Measurements from ENCODE around the gene STARD3.

STARD3 gene

DNA sequence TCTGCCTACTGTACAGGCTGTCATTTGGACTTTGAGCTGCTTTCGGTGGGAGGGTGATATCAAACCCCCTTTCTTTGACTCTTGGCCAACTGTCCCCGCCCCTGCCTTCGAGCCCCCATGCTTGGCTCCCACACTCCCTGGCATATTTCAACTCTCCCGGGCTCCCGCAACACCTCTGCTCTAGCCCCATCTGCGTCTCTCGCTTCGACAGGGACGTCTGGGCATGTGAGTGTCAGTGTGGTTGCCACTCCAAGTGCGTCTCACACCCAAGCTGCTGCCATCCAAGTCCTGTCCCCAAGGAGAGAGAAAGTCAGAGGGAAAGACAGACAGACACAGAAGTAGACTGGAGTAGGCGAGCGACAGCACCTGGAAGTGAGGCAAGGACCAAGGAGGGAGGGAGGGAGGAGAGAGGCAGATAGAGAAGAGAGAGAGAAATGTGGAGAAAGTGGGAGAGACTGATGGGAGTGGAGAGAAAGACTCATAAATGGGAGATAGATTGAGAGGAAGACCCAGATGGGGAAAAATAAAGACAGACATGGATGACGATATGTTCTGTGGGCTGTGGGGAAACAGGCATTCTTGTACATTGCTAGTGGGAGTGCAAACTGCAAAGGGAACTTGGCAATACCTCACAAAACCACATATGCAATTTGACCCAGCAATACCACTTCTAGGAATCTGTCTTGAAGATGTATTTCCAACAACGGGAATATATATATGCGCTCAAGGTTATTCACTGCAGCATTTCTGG is 11.8 kb downstream of the STARD3 start:
- Histone ChIP-seq H3K4me3 (ENCODE audit: low read length) (no peak overlapping the region), H3K4me1 (ENCODE audit: control insufficient read depth, insufficient read depth, low read length) (peaks cover under 1% of the 10 kb centered on the region), H3K27me3 (ENCODE audit: control insufficient read depth, insufficient read depth, low read length) (no peaks in the 10 kb centered on the region), H3K9ac (ENCODE audit: low read depth, low read length) (no peak overlapping the region), H3K4me2 (ENCODE audit: low read length) (no peak overlapping the region), H3K36me3 (ENCODE audit: insufficient read depth, low read length) (peaks cover 2% of the 10 kb centered on the region), H3K9me3 (replicated peaks; ENCODE audit: low read length) (no peaks in the 10 kb centered on the region)

DNA sequence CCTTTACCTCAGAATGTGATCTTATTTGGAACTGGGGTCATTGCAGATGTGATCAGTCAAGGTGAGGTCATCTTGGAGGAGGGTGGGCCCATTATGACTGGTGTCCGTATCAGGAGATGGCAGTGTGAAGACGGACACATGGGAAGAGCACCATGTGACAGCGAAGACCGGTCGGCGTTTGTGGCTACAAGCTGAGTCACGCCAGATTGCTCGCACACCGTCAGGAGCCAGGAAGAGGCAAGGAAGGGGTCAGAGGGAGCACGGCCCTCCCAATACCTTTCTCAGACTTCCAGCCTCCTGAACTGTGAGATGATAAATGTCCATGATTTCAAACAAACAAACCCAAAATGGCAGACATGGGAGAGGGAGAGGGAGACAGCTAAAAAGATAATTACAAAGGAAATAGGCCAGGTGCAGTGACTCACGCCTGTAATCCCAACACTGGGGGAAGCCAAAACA is 13.2 kb downstream of the STARD3 start:
- Histone ChIP-seq H3K4me3 (ENCODE audit: low read length) (no peak overlapping the region), H3K4me2 (ENCODE audit: low read length) (no peak overlapping the region), H3K9ac (ENCODE audit: low read depth, low read length) (no peak overlapping the region), H3K9me3 (replicated peaks; ENCODE audit: low read length) (no peaks in the 10 kb centered on the region), H3K36me3 (ENCODE audit: insufficient read depth, low read length) (peaks cover 6% of the 10 kb centered on the region), H3K4me1 (ENCODE audit: control insufficient read depth, insufficient read depth, low read length) (no peaks in the 10 kb centered on the region), H3K27me3 (ENCODE audit: control insufficient read depth, insufficient read depth, low read length) (no peaks in the 10 kb centered on the region)

GRCh38 chr17:39651923-39652586 is 15.1 kb downstream of the STARD3 start:
- no peak overlapping the region for H3K4me2 ChIP-seq (ENCODE audit: low read length)
- H3K27me3 ChIP-seq (ENCODE audit: control insufficient read depth, insufficient read depth, low read length) = no peaks in the 10 kb centered on the region
- H3K4me3 ChIP-seq (ENCODE audit: low read length) = no peak overlapping the region
- no peak overlapping the region for H3K9ac ChIP-seq (ENCODE audit: low read depth, low read length)
- H3K4me1 ChIP-seq (ENCODE audit: control insufficient read depth, insufficient read depth, low read length) = no peaks in the 10 kb centered on the region
- no peaks in the 10 kb centered on the region for H3K9me3 ChIP-seq (replicated peaks; ENCODE audit: low read length)
- peaks cover 6% of the 10 kb centered on the region for H3K36me3 ChIP-seq (ENCODE audit: insufficient read depth, low read length)

DNA sequence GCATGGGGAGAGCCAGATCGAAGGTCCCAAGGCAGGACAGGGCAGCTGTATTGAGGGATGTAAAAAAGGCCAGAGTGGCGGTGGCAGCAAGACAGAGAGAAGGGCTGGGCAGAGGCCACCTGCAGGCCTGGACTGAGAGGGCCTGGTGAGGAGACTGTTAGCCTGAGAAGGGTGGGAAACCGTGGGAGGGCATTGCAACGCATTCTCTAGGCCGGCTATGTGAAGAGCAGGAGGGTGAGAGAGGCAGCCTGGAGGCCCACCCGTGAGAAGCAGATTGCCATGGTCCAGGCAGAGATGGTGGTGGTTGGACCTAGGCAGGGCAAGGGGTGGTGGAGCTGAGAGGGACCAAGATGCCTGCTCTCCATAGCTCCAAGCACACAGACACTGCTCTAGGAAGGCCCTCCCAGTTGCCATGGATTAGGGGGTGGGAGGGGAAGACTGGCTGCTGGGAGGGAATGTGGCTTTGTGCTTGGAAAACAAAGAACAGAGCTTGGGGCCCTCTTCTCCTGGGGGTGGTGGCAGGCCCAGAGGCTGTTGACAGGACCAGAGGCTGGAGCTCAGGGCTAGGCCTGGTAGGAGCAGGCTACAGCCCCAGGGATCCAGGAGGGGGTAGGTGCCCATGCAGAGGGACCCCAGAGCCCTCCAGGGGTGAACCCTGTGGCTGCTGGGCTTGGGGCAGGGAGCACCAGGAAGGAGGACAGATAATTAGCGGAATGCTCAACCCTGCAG is 15.8 kb downstream of the STARD3 start:
- Histone ChIP-seq H3K4me1 (ENCODE audit: control insufficient read depth, insufficient read depth, low read length) (no peaks in the 10 kb centered on the region), H3K9me3 (replicated peaks; ENCODE audit: low read length) (no peaks in the 10 kb centered on the region), H3K4me2 (ENCODE audit: low read length) (no peak overlapping the region), H3K27me3 (ENCODE audit: control insufficient read depth, insufficient read depth, low read length) (no peaks in the 10 kb centered on the region), H3K9ac (ENCODE audit: low read depth, low read length) (no peak overlapping the region), H3K36me3 (ENCODE audit: insufficient read depth, low read length) (peaks cover 9% of the 10 kb centered on the region), H3K4me3 (ENCODE audit: low read length) (no peak overlapping the region)

- Histone ChIP-seq H3K4me2 (ENCODE audit: low read length) (no peak overlapping the region), H3K9ac (ENCODE audit: low read depth, low read length) (no peak overlapping the region), H3K4me1 (ENCODE audit: control insufficient read depth, insufficient read depth, low read length) (no peaks in the 10 kb centered on the region), H3K4me3 (ENCODE audit: low read length) (no peak overlapping the region), H3K36me3 (ENCODE audit: insufficient read depth, low read length) (peaks cover 14% of the 10 kb centered on the region), H3K9me3 (replicated peaks; ENCODE audit: low read length) (no peaks in the 10 kb centered on the region), H3K27me3 (ENCODE audit: control insufficient read depth, insufficient read depth, low read length) (no peaks in the 10 kb centered on the region)
Observed at GRCh38 chr17:39653316-39653661, 16.3 kb downstream of the STARD3 start.

DNA sequence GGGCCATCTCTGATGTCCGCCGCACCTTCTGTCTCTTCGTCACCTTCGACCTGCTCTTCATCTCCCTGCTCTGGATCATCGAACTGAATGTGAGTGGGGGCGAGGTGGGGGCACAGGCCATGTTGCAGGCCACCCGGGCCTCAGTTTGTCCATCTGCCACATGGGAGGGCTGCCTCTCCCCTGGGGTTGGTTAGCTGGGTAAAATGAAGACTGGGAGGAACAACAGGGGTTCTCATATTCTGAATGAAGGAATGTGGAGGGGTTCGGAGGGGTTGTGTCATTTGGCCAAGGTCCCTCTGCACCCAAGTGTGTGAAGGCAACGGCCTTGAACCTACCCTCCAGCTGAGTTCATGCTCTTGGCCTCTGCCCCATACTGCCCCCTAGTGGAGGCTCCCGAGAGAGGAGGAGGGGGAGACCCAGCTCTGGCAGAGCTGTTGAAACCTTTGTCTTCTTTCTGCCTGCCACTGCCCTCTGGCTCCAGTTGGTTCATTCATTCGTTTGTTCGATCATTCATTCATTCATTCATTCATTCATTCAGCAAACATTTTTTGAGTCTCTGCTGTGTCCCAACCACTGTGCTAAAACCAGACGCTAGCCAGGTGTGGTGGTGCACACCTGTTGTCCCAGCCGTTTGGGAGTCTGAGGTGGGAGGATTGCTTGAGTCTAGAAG is 16.9 kb downstream of the STARD3 start:
- no peak overlapping the region for H3K9ac ChIP-seq (ENCODE audit: low read depth, low read length)
- H3K36me3 ChIP-seq (ENCODE audit: insufficient read depth, low read length) = peaks cover 15% of the 10 kb centered on the region
- H3K27me3 ChIP-seq (ENCODE audit: control insufficient read depth, insufficient read depth, low read length) = no peaks in the 10 kb centered on the region
- H3K9me3 ChIP-seq (replicated peaks; ENCODE audit: low read length) = no peaks in the 10 kb centered on the region
- no peak overlapping the region for H3K4me2 ChIP-seq (ENCODE audit: low read length)
- H3K4me3 ChIP-seq (ENCODE audit: low read length) = no peak overlapping the region
- H3K4me1 ChIP-seq (ENCODE audit: control insufficient read depth, insufficient read depth, low read length) = no peaks in the 10 kb centered on the region

- Histone ChIP-seq H3K36me3 (ENCODE audit: insufficient read depth, low read length) (peaks cover 16% of the 10 kb centered on the region), H3K27me3 (ENCODE audit: control insufficient read depth, insufficient read depth, low read length) (no peaks in the 10 kb centered on the region), H3K4me2 (ENCODE audit: low read length) (no peak overlapping the region), H3K4me3 (ENCODE audit: low read length) (no peak overlapping the region), H3K9ac (ENCODE audit: low read depth, low read length) (no peak overlapping the region), H3K4me1 (ENCODE audit: control insufficient read depth, insufficient read depth, low read length) (no peaks in the 10 kb centered on the region), H3K9me3 (replicated peaks; ENCODE audit: low read length) (no peaks in the 10 kb centered on the region)
Observed at GRCh38 chr17:39655105-39655504, 18.2 kb downstream of the STARD3 start.

DNA sequence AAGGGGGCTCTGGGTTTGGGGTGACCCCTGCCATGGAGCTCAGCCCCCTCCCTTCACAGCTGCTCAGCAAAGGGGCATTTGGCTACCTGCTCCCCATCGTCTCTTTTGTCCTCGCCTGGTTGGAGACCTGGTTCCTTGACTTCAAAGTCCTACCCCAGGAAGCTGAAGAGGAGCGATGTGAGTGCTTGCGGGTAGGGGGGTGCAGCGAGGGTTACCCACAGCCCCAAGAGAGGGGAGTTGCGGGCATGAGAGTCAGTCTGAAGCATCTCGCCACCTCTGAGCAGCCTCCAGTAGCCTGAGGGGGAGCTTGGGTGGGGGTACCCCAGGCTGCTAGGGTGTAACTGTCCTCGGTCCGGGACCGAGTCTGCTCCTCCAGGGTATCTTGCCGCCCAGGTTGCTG is 21.4 kb downstream of the STARD3 start:
- Histone ChIP-seq H3K4me1 (ENCODE audit: control insufficient read depth, insufficient read depth, low read length) (no peaks in the 10 kb centered on the region), H3K4me3 (ENCODE audit: low read length) (no peak overlapping the region), H3K36me3 (ENCODE audit: insufficient read depth, low read length) (peaks cover 36% of the 10 kb centered on the region), H3K9ac (ENCODE audit: low read depth, low read length) (no peak overlapping the region), H3K4me2 (ENCODE audit: low read length) (no peak overlapping the region), H3K27me3 (ENCODE audit: control insufficient read depth, insufficient read depth, low read length) (no peaks in the 10 kb centered on the region), H3K9me3 (replicated peaks; ENCODE audit: low read length) (no peaks in the 10 kb centered on the region)

DNA sequence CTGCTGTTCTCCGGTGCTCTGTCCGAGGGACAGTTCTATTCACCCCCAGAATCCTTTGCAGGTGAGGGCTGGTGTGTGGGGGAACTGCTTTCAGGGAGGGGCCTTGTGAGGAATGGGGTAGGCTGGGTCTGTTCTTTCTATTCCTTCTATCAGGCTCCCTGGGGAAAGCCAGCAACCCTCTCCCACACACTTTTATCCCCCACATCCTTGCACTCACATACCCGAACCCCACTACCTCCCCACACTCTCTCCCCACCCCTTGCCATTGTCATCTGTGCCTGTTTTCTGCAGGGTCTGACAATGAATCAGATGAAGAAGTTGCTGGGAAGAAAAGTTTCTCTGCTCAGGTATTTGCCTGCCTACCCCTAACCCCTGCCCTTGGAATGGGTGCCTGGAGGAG is 21.8 kb downstream of the STARD3 start:
- no peaks in the 10 kb centered on the region for H3K27me3 ChIP-seq (ENCODE audit: control insufficient read depth, insufficient read depth, low read length)
- peaks cover 2% of the 10 kb centered on the region for H3K4me1 ChIP-seq (ENCODE audit: control insufficient read depth, insufficient read depth, low read length)
- peaks cover 35% of the 10 kb centered on the region for H3K36me3 ChIP-seq (ENCODE audit: insufficient read depth, low read length)
- no peak overlapping the region for H3K4me3 ChIP-seq (ENCODE audit: low read length)
- H3K9me3 ChIP-seq (replicated peaks; ENCODE audit: low read length) = no peaks in the 10 kb centered on the region
- H3K9ac ChIP-seq (ENCODE audit: low read depth, low read length) = no peak overlapping the region
- no peak overlapping the region for H3K4me2 ChIP-seq (ENCODE audit: low read length)

- Histone ChIP-seq H3K4me2 (ENCODE audit: low read length) (no peak overlapping the region), H3K4me1 (ENCODE audit: control insufficient read depth, insufficient read depth, low read length) (peaks cover 5% of the 10 kb centered on the region), H3K36me3 (ENCODE audit: insufficient read depth, low read length) (peaks cover 30% of the 10 kb centered on the region), H3K27me3 (ENCODE audit: control insufficient read depth, insufficient read depth, low read length) (no peaks in the 10 kb centered on the region), H3K9me3 (replicated peaks; ENCODE audit: low read length) (no peaks in the 10 kb centered on the region), H3K4me3 (ENCODE audit: low read length) (no peak overlapping the region), H3K9ac (ENCODE audit: low read depth, low read length) (no peak overlapping the region)
Observed at GRCh38 chr17:39659279-39660010, 22.5 kb downstream of the STARD3 start.

DNA sequence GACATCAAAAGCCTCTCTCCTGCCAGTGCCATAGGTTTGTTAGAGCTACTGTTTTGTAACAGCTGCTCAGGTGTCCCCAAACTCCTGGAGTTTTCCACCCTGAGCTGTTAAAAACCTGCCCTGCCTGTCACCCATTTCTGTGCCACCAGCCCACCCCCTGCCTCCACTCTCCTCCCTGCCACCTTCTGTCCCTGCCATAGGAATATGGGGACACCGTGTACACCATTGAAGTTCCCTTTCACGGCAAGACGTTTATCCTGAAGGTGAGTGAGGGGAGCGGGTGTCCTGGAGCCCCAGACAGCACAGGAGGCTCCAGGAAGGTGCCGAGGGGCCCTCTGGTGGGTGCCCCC is 23.0 kb downstream of the STARD3 start:
- Histone ChIP-seq H3K27me3 (ENCODE audit: control insufficient read depth, insufficient read depth, low read length) (no peaks in the 10 kb centered on the region), H3K4me2 (ENCODE audit: low read length) (no peak overlapping the region), H3K4me1 (ENCODE audit: control insufficient read depth, insufficient read depth, low read length) (peaks cover 5% of the 10 kb centered on the region), H3K9ac (ENCODE audit: low read depth, low read length) (no peak overlapping the region), H3K36me3 (ENCODE audit: insufficient read depth, low read length) (peaks cover 30% of the 10 kb centered on the region), H3K4me3 (ENCODE audit: low read length) (no peak overlapping the region), H3K9me3 (replicated peaks; ENCODE audit: low read length) (no peaks in the 10 kb centered on the region)

Measured in skeletal muscle satellite cell (primary cell).